Activated naive CD8-positive, alpha-beta T cell treated with anti-CD3 and anti-CD28 coated beads, Interleukin-2, amount 50 U/mL, for 24 hours (primary cell): ENCODE results near the gene EARS2.

Experiments
- ATAC-seq: fragments of 150-1000 bp; cut with Tn5 transposase; one replicate; pipeline ENCODE4 v1.10.0; 2021
- DNase-seq: peaks from one replicate; pipeline ENCODE4 v3.0.0; 2021
- H3K27ac Mint-ChIP-seq: one replicate; pipeline ENCODE4 v1.8.0; 2021; ENCODE audit warnings: mild to moderate bottlenecking, mixed read lengths
- H3K27me3 Mint-ChIP-seq: one replicate; pipeline ENCODE4 v1.8.0; 2021; ENCODE audit warnings: mixed read lengths
- H3K36me3 Mint-ChIP-seq: one replicate; pipeline ENCODE4 v1.8.0; 2021; ENCODE audit warnings: low read depth, mixed read lengths
- H3K4me1 Mint-ChIP-seq: one replicate; pipeline ENCODE4 v1.8.0; 2021; ENCODE audit warnings: mixed read lengths
- H3K4me3 Mint-ChIP-seq: one replicate; pipeline ENCODE4 v1.8.0; 2021; ENCODE audit warnings: mild to moderate bottlenecking, moderate library complexity, mixed read lengths
- H3K9me3 Mint-ChIP-seq: one replicate; pipeline ENCODE4 v1.8.0; 2021; ENCODE audit warnings: mixed read lengths

Gene EARS2

GRCh38 chr16:23578101-23578830, 21.1 kb upstream of the EARS2 start:
- no peaks in the 10 kb centered on the region for H3K4me1 Mint-ChIP-seq
- no peaks in the 10 kb centered on the region for H3K27me3 Mint-ChIP-seq
- ATAC-seq (no peak), DNase-seq (no peak)
- peaks cover 21% of the 10 kb centered on the region for H3K36me3 Mint-ChIP-seq
- H3K27ac Mint-ChIP-seq = no peak overlapping the region
- no peaks in the 10 kb centered on the region for H3K9me3 Mint-ChIP-seq
- H3K4me3 Mint-ChIP-seq = no peak overlapping the region

DNA sequence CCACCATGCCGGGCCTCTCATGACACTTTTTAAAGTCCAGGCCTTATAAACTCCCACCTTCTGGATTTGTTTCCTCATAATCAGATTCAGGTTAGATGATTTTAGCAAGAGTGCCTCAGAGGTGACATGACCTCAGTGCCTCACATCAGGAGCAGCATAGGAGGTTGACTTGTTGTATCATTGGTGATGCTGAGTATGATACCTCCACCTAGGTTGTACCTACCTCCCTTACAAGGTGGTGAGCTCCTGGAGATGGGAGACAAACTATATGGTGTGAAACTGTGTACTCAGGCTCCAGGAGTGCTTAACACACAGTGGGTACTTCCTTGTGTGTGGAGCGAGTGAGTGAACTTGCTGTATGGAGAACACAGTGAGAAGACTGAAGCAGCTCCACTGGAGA, 20.3 kb upstream of the EARS2 start:
- DNase-seq (no peak), ATAC-seq (no peak)
- no peaks in the 10 kb centered on the region for H3K27me3 Mint-ChIP-seq
- no peak overlapping the region for H3K4me3 Mint-ChIP-seq
- no peaks in the 10 kb centered on the region for H3K9me3 Mint-ChIP-seq
- no peak overlapping the region for H3K27ac Mint-ChIP-seq
- no peaks in the 10 kb centered on the region for H3K4me1 Mint-ChIP-seq
- peaks cover 24% of the 10 kb centered on the region for H3K36me3 Mint-ChIP-seq

GRCh38 chr16:23575834-23576233, 18.7 kb upstream of the EARS2 start:
- Mint-ChIP-seq H3K36me3 (peaks cover 25% of the 10 kb centered on the region), H3K9me3 (no peaks in the 10 kb centered on the region), H3K27ac (no peak overlapping the region), H3K27me3 (no peaks in the 10 kb centered on the region), H3K4me3 (no peak overlapping the region), H3K4me1 (peaks cover 4% of the 10 kb centered on the region)
- ATAC-seq (no peak), DNase-seq (no peak)

- no peaks in the 10 kb centered on the region for H3K27me3 Mint-ChIP-seq
- no peak for ATAC-seq
- H3K4me1 Mint-ChIP-seq = peaks cover 5% of the 10 kb centered on the region
- no peak overlapping the region for H3K4me3 Mint-ChIP-seq
- no peaks in the 10 kb centered on the region for H3K9me3 Mint-ChIP-seq
- H3K27ac Mint-ChIP-seq = no peak overlapping the region
- peaks cover 24% of the 10 kb centered on the region for H3K36me3 Mint-ChIP-seq
- DNase-seq = no peak
These were observed 16.7 kb upstream of the EARS2 start for GRCh38 chr16:23573817-23574216.

DNA sequence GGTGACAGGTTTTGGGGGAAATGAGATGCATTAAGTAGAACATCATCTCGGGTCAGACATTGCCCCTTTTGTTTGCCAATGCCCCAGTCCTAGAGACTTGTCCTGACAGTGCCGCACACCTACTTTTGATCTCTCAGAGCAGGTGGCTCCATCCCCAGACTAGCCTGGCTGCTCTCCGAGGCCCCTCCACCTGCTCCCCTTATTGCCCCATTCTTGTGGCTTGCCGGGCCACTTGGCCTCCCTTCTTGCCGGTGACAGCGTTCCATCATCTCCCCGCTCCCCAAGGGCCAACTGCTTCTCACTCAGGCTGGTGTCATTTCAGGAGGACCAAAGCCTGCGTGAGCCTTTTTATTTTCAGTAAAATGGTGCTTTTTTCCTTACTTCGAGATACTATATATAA, 15.2 kb upstream of the EARS2 start:
- Mint-ChIP-seq H3K27me3 (no peaks in the 10 kb centered on the region), H3K4me1 (peaks cover 5% of the 10 kb centered on the region), H3K27ac (no peak overlapping the region), H3K4me3 (no peak overlapping the region), H3K36me3 (peaks cover 29% of the 10 kb centered on the region), H3K9me3 (no peaks in the 10 kb centered on the region)
- ATAC-seq = no peak
- DNase-seq = no peak

DNA sequence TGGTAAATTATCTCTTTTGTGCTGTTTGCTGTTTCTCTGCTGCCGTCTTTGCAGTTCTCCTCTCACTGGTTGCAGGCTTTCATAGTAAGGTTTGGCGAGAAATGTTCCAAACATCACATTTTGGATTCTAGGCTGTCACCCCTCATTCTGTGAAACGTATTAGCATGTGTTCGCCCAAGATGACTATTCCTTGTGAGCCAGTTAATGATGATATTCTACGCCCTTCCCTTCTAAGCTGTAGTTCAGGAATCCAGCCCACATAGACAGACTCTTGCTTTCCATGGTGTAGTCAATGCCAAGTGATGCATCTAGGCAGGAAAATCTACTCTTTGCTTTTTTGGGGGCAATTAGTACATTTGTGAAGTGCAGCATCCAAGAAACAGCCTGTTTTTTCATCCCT, 14.7 kb upstream of the EARS2 start:
- H3K4me3 Mint-ChIP-seq = no peak overlapping the region
- H3K27me3 Mint-ChIP-seq = no peaks in the 10 kb centered on the region
- DNase-seq (no peak), ATAC-seq (no peak)
- no peaks in the 10 kb centered on the region for H3K9me3 Mint-ChIP-seq
- peaks cover 27% of the 10 kb centered on the region for H3K36me3 Mint-ChIP-seq
- peaks cover 5% of the 10 kb centered on the region for H3K4me1 Mint-ChIP-seq
- H3K27ac Mint-ChIP-seq = no peak overlapping the region

GRCh38 chr16:23570992-23571632, 14.0 kb upstream of the EARS2 start:
- Mint-ChIP-seq H3K36me3 (peaks cover 27% of the 10 kb centered on the region), H3K27ac (no peak overlapping the region), H3K27me3 (no peaks in the 10 kb centered on the region), H3K4me3 (no peak overlapping the region), H3K9me3 (no peaks in the 10 kb centered on the region), H3K4me1 (peaks cover 5% of the 10 kb centered on the region)
- no peak for DNase-seq
- ATAC-seq = no peak

- Mint-ChIP-seq H3K36me3 (peaks cover 47% of the 10 kb centered on the region), H3K4me3 (no peak overlapping the region), H3K4me1 (peaks cover 5% of the 10 kb centered on the region), H3K9me3 (no peaks in the 10 kb centered on the region), H3K27me3 (no peaks in the 10 kb centered on the region), H3K27ac (no peak overlapping the region)
- ATAC-seq (no peak), DNase-seq (no peak)
These were observed 10.5 kb upstream of the EARS2 start for GRCh38 chr16:23567602-23568001.

DNA sequence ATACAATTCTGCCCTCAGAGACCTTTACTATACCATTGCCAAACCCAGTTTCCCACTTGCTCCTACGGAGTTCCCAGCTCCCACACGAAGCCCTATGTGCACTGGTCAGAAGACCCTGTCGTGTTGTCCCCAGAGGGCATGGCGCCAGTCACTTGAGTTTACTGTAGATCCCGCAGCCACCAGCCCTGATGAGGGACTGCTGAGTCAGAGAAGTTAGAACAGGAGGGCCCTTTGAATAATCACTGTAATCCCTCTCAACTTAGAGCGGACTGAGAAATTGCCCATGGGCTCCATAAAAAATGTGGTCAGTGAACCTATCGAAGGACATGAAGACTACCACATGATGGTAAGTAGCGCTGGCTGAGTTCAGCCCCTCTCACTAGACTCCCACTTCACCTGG, 9.6 kb upstream of the EARS2 start:
- H3K4me3 Mint-ChIP-seq = no peak overlapping the region
- H3K4me1 Mint-ChIP-seq = peaks cover 5% of the 10 kb centered on the region
- peaks cover 54% of the 10 kb centered on the region for H3K36me3 Mint-ChIP-seq
- no peak for ATAC-seq
- H3K9me3 Mint-ChIP-seq = no peaks in the 10 kb centered on the region
- no peaks in the 10 kb centered on the region for H3K27me3 Mint-ChIP-seq
- H3K27ac Mint-ChIP-seq = no peak overlapping the region
- DNase-seq = no peak

GRCh38 chr16:23564575-23565363, 7.6 kb upstream of the EARS2 start:
- Mint-ChIP-seq H3K4me1 (peaks cover 8% of the 10 kb centered on the region), H3K36me3 (peaks cover 47% of the 10 kb centered on the region), H3K27ac (no peak overlapping the region), H3K4me3 (no peak overlapping the region), H3K9me3 (no peaks in the 10 kb centered on the region), H3K27me3 (no peaks in the 10 kb centered on the region)
- ATAC-seq = no peak
- no peak for DNase-seq

- no peak for ATAC-seq
- no peak for DNase-seq
- Mint-ChIP-seq H3K4me1 (peaks cover 23% of the 10 kb centered on the region), H3K4me3 (no peak overlapping the region), H3K36me3 (peaks cover 45% of the 10 kb centered on the region), H3K27me3 (no peaks in the 10 kb centered on the region), H3K9me3 (no peaks in the 10 kb centered on the region), H3K27ac (no peak overlapping the region)
These were observed 6.0 kb upstream of the EARS2 start for GRCh38 chr16:23563186-23563585.

- Mint-ChIP-seq H3K36me3 (peaks cover 41% of the 10 kb centered on the region), H3K27me3 (no peaks in the 10 kb centered on the region), H3K27ac (no peak overlapping the region), H3K4me1 (peaks cover 24% of the 10 kb centered on the region), H3K9me3 (no peaks in the 10 kb centered on the region), H3K4me3 (no peak overlapping the region)
- ATAC-seq (no peak), DNase-seq (no peak)
These were observed 5.4 kb upstream of the EARS2 start for GRCh38 chr16:23562505-23562904.

- H3K4me1 Mint-ChIP-seq = peaks cover 29% of the 10 kb centered on the region
- no peak for ATAC-seq
- DNase-seq = no peak
- no peaks in the 10 kb centered on the region for H3K27me3 Mint-ChIP-seq
- H3K27ac Mint-ChIP-seq = peak overlapping the region; percentile 31
- H3K4me3 Mint-ChIP-seq = no peak overlapping the region
- H3K36me3 Mint-ChIP-seq = peaks cover 43% of the 10 kb centered on the region
- no peaks in the 10 kb centered on the region for H3K9me3 Mint-ChIP-seq
These were observed 4.4 kb upstream of the EARS2 start for GRCh38 chr16:23561586-23561985.

DNA sequence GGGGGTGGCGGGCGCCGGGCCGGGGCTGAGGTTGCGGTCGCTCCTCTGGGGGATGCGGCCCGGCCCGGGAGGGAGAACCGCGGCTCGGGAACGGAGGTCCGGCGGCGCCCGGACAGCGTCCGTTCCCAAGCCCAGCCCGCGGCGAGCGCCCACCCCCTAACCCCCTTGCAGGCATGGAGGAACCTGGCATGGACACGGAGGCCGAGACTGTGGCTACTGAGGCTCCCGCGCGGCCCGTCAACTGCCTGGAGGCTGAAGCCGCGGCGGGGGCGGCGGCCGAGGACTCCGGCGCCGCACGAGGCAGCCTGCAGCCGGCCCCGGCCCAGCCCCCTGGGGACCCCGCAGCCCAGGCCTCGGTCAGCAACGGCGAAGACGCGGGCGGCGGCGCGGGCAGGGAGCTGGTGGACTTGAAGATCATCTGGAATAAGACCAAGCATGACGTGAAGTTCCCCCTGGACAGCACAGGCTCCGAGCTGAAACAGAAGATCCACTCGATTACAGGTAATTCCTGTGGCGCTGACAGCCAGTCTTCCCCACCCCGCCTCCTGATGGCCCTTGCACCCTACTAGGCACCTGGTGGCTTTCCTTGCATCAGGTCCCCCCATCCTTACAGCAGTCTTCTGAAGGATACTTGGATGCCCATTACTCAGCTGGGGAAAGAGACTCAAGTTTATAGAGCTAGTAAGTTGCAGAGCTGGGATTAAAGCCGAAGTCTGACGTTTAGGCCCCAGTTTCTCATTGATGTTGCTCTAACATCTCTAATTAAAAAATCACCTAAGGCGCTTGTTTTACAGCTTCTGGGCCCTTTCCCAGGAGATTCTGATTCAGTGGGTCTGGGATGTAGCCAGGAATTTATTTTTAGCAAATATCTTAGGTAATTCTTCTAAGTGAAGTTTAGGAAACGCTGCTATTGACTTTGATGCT, 891 bp upstream of the EARS2 start:
- DNase-seq (peak; percentile 23), ATAC-seq (peak; percentile 2)
- Mint-ChIP-seq H3K27me3 (no peaks in the 10 kb centered on the region), H3K9me3 (no peaks in the 10 kb centered on the region), H3K27ac (peak overlapping the region; percentile 96), H3K4me3 (peak overlapping the region; percentile 92), H3K36me3 (peaks cover 26% of the 10 kb centered on the region), H3K4me1 (peaks cover 40% of the 10 kb centered on the region)
